H1 (cell line): ENCODE results near the gene FBXO38. TPM values are rescaled to one million over a fixed set of nuclear protein-coding genes. Genes with fewer than 3 reads are reported as not detected.

Experiments
- CHD7 ChIP-seq: fragments of 300-600 bp; sonication (generic); IDR thresholded peaks from 2 replicates; pipeline ENCODE4 v1.7.1; 2012; ENCODE audit warnings: low read length, moderate library complexity, mild to moderate bottlenecking, inconsistent platforms; ENCODE audit not compliant: insufficient replicate concordance
- SP4 ChIP-seq: IDR thresholded peaks from 2 replicates; pipeline ENCODE4 v1.6.1; 2012; ENCODE audit warnings: low read length, inconsistent platforms
- polyA plus RNA-seq, 7 experiments: library from polyadenylated mRNA; depleted of rRNA in 3 of 7; stranded (reverse) in 5 of 7; unstranded in 2 of 7; fragments of >200 nt in 5 of 7; fragments of 200-250 nt in 2 of 7; gene quantifications; 1 replicate in 5 of 7; 2 replicates in 1 of 7; 4 replicates in 1 of 7; pipeline versions ENCODE4 v1.2.1 to v1.2.3, GENCODE V29; 2011 to 2013; ENCODE audit warnings: missing spikeins in 2 of 7, mixed read lengths in 2 of 7
- total RNA-seq: library from RNA; stranded (reverse); fragmentation: NEBNext Ultra II Directional; extraction: Animal tissue kit (Norgen Biotek cat#: 25700); gene quantifications from 2 replicates; pipeline ENCODE4 v1.2.1, GENCODE V29; 2021

The FBXO38 gene
- total and polyA plus RNA-seq, 2 of the 8 experiments (the other 6 are each of a cell fraction or from before 2014, with no cell fraction given), result 9.1 to 34.3 TPM

GRCh38 chr5:148467958-148468357 is 84.2 kb downstream of the FBXO38 start (continued):
- no peak for TF ChIP-seq CHD7
- TF ChIP-seq SP4, result no peak
- TF ChIP-seq, all 59 proteins: peak for 0
